ENCODE data around the gene TMEM178B.

The TMEM178B gene

DNA sequence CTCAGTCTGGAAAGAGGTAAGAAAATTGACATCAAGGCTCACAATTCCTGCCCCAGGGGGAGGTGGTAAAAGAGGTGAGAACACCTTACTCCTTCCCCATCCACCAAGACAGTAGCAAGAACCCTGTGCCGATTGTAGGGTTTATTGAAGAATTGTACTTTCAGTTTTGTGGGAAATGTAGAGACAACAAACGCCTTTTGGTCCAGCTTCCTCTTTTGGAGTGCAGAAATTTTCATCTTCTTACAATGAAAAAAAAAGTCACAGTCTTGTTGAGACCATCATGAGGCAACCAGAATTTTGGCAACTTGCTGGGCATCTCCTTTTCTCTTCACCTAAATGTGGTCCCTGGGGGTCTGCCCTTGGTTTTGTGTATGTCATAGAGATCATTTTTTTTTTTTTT, 217.7 kb downstream of the TMEM178B start:
- TF ChIP-seq, protein P1, sequence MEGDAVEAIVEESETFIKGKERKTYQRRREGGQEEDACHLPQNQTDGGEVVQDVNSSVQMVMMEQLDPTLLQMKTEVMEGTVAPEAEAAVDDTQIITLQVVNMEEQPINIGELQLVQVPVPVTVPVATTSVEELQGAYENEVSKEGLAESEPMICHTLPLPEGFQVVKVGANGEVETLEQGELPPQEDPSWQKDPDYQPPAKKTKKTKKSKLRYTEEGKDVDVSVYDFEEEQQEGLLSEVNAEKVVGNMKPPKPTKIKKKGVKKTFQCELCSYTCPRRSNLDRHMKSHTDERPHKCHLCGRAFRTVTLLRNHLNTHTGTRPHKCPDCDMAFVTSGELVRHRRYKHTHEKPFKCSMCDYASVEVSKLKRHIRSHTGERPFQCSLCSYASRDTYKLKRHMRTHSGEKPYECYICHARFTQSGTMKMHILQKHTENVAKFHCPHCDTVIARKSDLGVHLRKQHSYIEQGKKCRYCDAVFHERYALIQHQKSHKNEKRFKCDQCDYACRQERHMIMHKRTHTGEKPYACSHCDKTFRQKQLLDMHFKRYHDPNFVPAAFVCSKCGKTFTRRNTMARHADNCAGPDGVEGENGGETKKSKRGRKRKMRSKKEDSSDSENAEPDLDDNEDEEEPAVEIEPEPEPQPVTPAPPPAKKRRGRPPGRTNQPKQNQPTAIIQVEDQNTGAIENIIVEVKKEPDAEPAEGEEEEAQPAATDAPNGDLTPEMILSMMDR (IDR thresholded peaks at IDR 0.05; ENCODE audit: low read depth, low read length), result no peak
- no peak overlapping the region for H3K4me3 ChIP-seq (ENCODE audit: low read depth, low read length)

DNA sequence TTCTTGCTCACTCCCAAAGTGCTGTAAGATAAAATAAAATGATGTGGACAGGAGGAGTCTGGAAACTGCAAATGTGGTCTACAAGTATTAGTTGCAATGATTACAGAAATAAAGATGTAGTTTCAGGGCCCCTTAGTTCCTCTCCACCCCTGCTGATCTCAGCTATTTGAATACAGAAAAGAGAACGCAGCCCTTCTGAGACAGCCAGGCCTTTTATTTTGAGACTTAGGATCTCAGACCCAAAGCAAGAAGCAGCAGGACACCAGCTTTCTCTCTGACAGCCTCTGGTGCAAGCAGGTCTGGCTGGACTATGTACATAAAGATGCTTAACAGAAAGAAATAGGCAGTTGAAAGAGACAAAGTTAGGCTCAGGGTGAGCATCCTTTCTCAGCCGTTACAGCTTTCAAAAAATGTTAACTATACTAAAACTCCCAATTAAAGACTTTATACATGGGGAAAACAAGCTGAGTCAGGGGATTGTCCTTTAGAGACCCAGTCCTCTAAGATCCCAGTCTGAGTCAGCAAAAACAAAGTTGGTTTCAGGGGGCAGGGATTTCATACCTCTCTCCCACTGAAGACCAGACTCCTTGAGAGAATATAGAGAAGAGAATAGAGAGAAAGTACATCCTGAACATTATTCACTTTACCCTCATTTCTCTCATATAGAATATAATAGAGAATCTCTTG, 220.4 kb downstream of the TMEM178B start:
- TF ChIP-seq, protein P1 (IDR thresholded peaks at IDR 0.05; ENCODE audit: low read depth, low read length), result no peak
- no peak overlapping the region for H3K4me3 ChIP-seq (ENCODE audit: low read depth, low read length)

DNA sequence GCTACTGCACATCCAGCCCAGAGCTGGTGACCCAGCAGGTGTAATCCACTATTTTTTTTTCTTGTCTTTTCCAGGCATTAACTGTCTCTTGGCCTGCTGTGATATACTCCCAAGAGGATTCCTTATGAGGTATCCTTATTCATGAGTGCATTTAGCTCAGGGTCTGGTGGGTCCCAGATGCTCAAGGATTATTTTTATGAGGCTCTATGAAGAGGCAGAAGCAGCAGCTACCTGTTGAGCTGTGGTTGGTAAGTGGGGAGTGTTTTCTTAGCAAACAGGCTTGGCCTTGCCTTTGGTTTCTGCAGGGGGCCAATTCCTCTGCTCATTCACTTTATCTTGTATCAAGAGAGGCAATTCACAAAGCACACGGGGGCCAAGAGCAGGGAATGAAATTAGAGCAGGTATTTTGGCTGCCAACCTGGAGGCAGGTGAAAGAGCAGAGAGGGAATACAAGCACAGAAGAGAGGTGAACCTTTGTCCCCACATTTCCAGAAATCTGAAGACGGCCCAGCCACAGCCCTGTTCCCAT, 221.6 kb downstream of the TMEM178B start:
- H3K4me3 ChIP-seq (ENCODE audit: low read depth, low read length), result no peak overlapping the region
- TF ChIP-seq, protein P1 (IDR thresholded peaks at IDR 0.05; ENCODE audit: low read depth, low read length), result no peak

DNA sequence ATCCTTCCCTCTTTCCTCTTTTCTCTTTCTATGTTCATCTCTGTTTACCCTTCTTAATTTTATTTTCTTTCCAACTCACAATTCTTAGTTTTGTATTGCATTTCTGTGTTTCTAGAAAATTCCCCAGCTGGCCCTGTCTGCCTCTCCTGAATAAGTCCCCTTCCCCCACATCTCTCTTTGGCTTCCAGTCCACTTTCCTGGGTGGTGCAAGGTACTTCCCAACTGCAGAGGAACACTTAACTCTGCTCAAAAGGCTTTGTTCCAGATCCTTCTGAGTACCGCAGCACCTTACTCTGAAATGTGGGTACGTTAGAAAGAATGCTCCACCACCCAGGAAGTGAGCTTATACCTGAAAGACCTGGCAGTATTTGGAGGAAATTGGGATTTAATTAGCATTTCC, 227.0 kb downstream of the TMEM178B start:
- TF ChIP-seq, protein P1 (IDR thresholded peaks at IDR 0.05; ENCODE audit: low read depth, low read length), result no peak
- no peak overlapping the region for H3K4me3 ChIP-seq (ENCODE audit: low read depth, low read length)

DNA sequence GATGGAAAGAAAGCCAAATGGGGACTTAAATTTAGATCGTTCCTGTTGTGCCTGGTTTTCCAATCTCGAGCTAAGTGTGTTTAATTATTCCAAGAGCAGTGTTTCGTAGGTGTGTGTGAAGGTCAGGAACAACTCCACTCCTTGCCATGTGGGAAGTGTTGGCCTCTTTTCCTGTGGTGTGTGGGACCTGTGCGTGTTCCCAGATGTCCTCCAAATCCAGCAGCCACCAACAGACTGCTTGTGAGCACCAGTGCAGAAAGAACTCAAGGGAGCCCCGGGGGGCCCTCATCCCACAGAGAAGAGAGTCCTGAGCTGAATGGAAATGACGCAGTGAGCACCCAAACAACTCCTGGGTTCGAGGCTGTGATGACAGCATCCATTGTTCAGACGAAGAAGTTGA, 227.7 kb downstream of the TMEM178B start:
- TF ChIP-seq, protein P1 (IDR thresholded peaks at IDR 0.05; ENCODE audit: low read depth, low read length), result no peak
- no peak overlapping the region for H3K4me3 ChIP-seq (ENCODE audit: low read depth, low read length)

DNA sequence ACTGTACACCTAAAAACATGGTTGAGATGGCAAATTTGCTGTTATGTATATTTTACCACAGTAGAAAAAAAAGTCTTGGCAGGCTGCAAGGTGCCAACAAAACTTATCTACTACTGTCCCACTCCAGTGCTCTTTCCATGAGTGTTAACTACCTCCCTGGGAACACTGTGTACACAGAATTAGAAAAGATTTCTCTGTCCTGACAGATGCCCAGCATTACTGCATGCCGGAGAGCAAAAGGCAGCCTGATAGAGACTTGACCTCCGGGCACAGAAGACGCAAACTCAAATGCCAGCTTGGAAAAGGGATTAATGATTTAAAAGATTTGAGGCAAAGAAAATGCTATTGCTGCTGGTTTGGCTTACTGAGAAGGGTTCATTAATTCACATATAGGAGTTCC, 228.8 kb downstream of the TMEM178B start:
- TF ChIP-seq, protein P1 (IDR thresholded peaks at IDR 0.05; ENCODE audit: low read depth, low read length), result no peak
- no peak overlapping the region for H3K4me3 ChIP-seq (ENCODE audit: low read depth, low read length)

DNA sequence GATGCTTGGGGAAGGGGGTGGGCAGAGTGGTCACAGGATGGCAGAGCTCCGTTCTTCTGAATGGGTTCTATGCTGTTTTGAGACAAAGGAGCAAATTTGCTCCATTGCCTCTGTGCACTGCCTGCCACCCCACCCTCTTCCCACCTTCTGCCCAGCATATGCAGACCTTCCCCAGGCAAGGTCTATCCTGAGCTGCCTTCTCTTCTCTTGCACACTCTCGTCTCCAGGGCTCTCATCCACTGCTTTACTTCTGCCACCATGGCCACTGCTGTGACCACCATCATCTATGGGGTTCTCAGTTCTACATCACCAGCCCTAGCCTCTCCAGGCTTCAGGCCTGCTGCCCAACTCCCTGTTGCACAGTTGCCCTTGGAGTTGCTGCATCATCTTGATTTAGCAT, 230.4 kb downstream of the TMEM178B start:
- TF ChIP-seq, protein P1 (IDR thresholded peaks at IDR 0.05; ENCODE audit: low read depth, low read length), result no peak
- H3K4me3 ChIP-seq (ENCODE audit: low read depth, low read length), result no peak overlapping the region
